Measurements from ENCODE around the gene CD320.
"Not testable (repeated sequence)": the region's sequence is repeated elsewhere in the genome, so short reads cannot be mapped to it uniquely, and the experiment has no call there.

Gene CD320

GRCh38 chr19:8304841-8305621 lies 3.1 kb downstream of the CD320 start:
- Mint-ChIP-seq H3K27ac (no peak overlapping the region), H3K9me3 (ENCODE audit: low read depth) (no peaks in the 10 kb centered on the region), H3K27me3 (no peaks in the 10 kb centered on the region), H3K36me3 (peaks cover 3% of the 10 kb centered on the region), H3K4me1 (ENCODE audit: low read depth) (peaks cover 30% of the 10 kb centered on the region), H3K4me3 (no peak overlapping the region)

GRCh38 chr19:8302734-8303133 lies 5.4 kb downstream of the CD320 start:
- Mint-ChIP-seq H3K27ac (no peak overlapping the region), H3K36me3 (peaks cover 3% of the 10 kb centered on the region), H3K27me3 (no peaks in the 10 kb centered on the region), H3K9me3 (ENCODE audit: low read depth) (no peaks in the 10 kb centered on the region), H3K4me3 (no peak overlapping the region), H3K4me1 (ENCODE audit: low read depth) (peaks cover 20% of the 10 kb centered on the region)

- no peaks in the 10 kb centered on the region for H3K9me3 Mint-ChIP-seq (ENCODE audit: low read depth)
- peaks cover 3% of the 10 kb centered on the region for H3K36me3 Mint-ChIP-seq
- no peak overlapping the region for H3K27ac Mint-ChIP-seq
- no peak overlapping the region for H3K4me3 Mint-ChIP-seq
- peaks cover 18% of the 10 kb centered on the region for H3K4me1 Mint-ChIP-seq (ENCODE audit: low read depth)
- no peaks in the 10 kb centered on the region for H3K27me3 Mint-ChIP-seq
Measured at GRCh38 chr19:8302357-8302691, 5.8 kb downstream of the CD320 start.

GRCh38 chr19:8291337-8291736 lies 16.8 kb downstream of the CD320 start:
- H3K4me3 Mint-ChIP-seq; H3K36me3 Mint-ChIP-seq; H3K27ac Mint-ChIP-seq; H3K9me3 Mint-ChIP-seq (ENCODE audit: low read depth); H3K4me1 Mint-ChIP-seq (ENCODE audit: low read depth); H3K27me3 Mint-ChIP-seq: not testable (repeated sequence)

- not testable (repeated sequence) for H3K27ac Mint-ChIP-seq; H3K9me3 Mint-ChIP-seq (ENCODE audit: low read depth); H3K4me3 Mint-ChIP-seq; H3K27me3 Mint-ChIP-seq; H3K4me1 Mint-ChIP-seq (ENCODE audit: low read depth); H3K36me3 Mint-ChIP-seq
Measured at GRCh38 chr19:8276508-8276907, 31.6 kb downstream of the CD320 start.

- H3K27ac Mint-ChIP-seq, result peak overlapping the region; percentile 96
- no peaks in the 10 kb centered on the region for H3K9me3 Mint-ChIP-seq (ENCODE audit: low read depth)
- H3K4me1 Mint-ChIP-seq (ENCODE audit: low read depth), result peaks cover 13% of the 10 kb centered on the region
- H3K4me3 Mint-ChIP-seq, result peak overlapping the region; percentile 88
- H3K27me3 Mint-ChIP-seq, result no peaks in the 10 kb centered on the region
- no peaks in the 10 kb centered on the region for H3K36me3 Mint-ChIP-seq
Measured at GRCh38 chr19:8269724-8270123, 38.4 kb downstream of the CD320 start.

- Mint-ChIP-seq H3K4me3 (no peak overlapping the region), H3K9me3 (ENCODE audit: low read depth) (no peaks in the 10 kb centered on the region), H3K27ac (no peak overlapping the region), H3K36me3 (no peaks in the 10 kb centered on the region), H3K27me3 (no peaks in the 10 kb centered on the region), H3K4me1 (ENCODE audit: low read depth) (peaks cover 12% of the 10 kb centered on the region)
Measured at GRCh38 chr19:8265872-8266271, 42.3 kb downstream of the CD320 start.

GRCh38 chr19:8264248-8264647 lies 43.9 kb downstream of the CD320 start:
- not testable (repeated sequence) for H3K27ac Mint-ChIP-seq; H3K9me3 Mint-ChIP-seq (ENCODE audit: low read depth); H3K4me3 Mint-ChIP-seq; H3K27me3 Mint-ChIP-seq; H3K36me3 Mint-ChIP-seq
- peaks cover 12% of the 10 kb centered on the region for H3K4me1 Mint-ChIP-seq (ENCODE audit: low read depth)

GRCh38 chr19:8262431-8262830 lies 45.7 kb downstream of the CD320 start:
- no peak overlapping the region for H3K27ac Mint-ChIP-seq
- no peaks in the 10 kb centered on the region for H3K36me3 Mint-ChIP-seq
- H3K4me3 Mint-ChIP-seq, result no peak overlapping the region
- no peaks in the 10 kb centered on the region for H3K27me3 Mint-ChIP-seq
- peaks cover 6% of the 10 kb centered on the region for H3K4me1 Mint-ChIP-seq (ENCODE audit: low read depth)
- no peaks in the 10 kb centered on the region for H3K9me3 Mint-ChIP-seq (ENCODE audit: low read depth)

GRCh38 chr19:8261881-8262280 lies 46.3 kb downstream of the CD320 start:
- Mint-ChIP-seq H3K27ac (no peak overlapping the region), H3K4me3 (no peak overlapping the region), H3K27me3 (no peaks in the 10 kb centered on the region), H3K36me3 (no peaks in the 10 kb centered on the region), H3K9me3 (ENCODE audit: low read depth) (no peaks in the 10 kb centered on the region), H3K4me1 (ENCODE audit: low read depth) (peaks cover 7% of the 10 kb centered on the region)

GRCh38 chr19:8261347-8261746 lies 46.8 kb downstream of the CD320 start:
- Mint-ChIP-seq H3K4me1 (ENCODE audit: low read depth) (peaks cover 7% of the 10 kb centered on the region), H3K27me3 (no peaks in the 10 kb centered on the region), H3K4me3 (no peak overlapping the region), H3K36me3 (no peaks in the 10 kb centered on the region), H3K27ac (no peak overlapping the region), H3K9me3 (ENCODE audit: low read depth) (no peaks in the 10 kb centered on the region)

- no peaks in the 10 kb centered on the region for H3K36me3 Mint-ChIP-seq
- no peak overlapping the region for H3K4me3 Mint-ChIP-seq
- H3K9me3 Mint-ChIP-seq (ENCODE audit: low read depth), result no peaks in the 10 kb centered on the region
- peak overlapping the region; percentile 5 for H3K27ac Mint-ChIP-seq
- H3K27me3 Mint-ChIP-seq, result no peaks in the 10 kb centered on the region
- peaks cover 10% of the 10 kb centered on the region for H3K4me1 Mint-ChIP-seq (ENCODE audit: low read depth)
Measured at GRCh38 chr19:8259922-8260247, 48.3 kb downstream of the CD320 start.

GRCh38 chr19:8259142-8259921 lies 48.8 kb downstream of the CD320 start:
- Mint-ChIP-seq H3K4me3 (no peak overlapping the region), H3K4me1 (ENCODE audit: low read depth) (peaks cover 10% of the 10 kb centered on the region), H3K27ac (peak overlapping the region; percentile 5), H3K36me3 (no peaks in the 10 kb centered on the region), H3K9me3 (ENCODE audit: low read depth) (no peaks in the 10 kb centered on the region), H3K27me3 (no peaks in the 10 kb centered on the region)

GRCh38 chr19:8257052-8257443 lies 51.1 kb downstream of the CD320 start:
- no peaks in the 10 kb centered on the region for H3K27me3 Mint-ChIP-seq
- H3K4me1 Mint-ChIP-seq (ENCODE audit: low read depth), result peaks cover 13% of the 10 kb centered on the region
- H3K9me3 Mint-ChIP-seq (ENCODE audit: low read depth), result no peaks in the 10 kb centered on the region
- no peak overlapping the region for H3K27ac Mint-ChIP-seq
- no peaks in the 10 kb centered on the region for H3K36me3 Mint-ChIP-seq
- H3K4me3 Mint-ChIP-seq, result no peak overlapping the region

- H3K27me3 Mint-ChIP-seq, result no peaks in the 10 kb centered on the region
- no peaks in the 10 kb centered on the region for H3K36me3 Mint-ChIP-seq
Measured at GRCh38 chr19:8256276-8257051, 51.7 kb downstream of the CD320 start.

More at GRCh38 chr19:8256276-8257051, 51.7 kb downstream of the CD320 start:
- H3K9me3 Mint-ChIP-seq (ENCODE audit: low read depth), result no peaks in the 10 kb centered on the region
- H3K27ac Mint-ChIP-seq, result no peak overlapping the region
- H3K4me3 Mint-ChIP-seq, result no peak overlapping the region
- peaks cover 13% of the 10 kb centered on the region for H3K4me1 Mint-ChIP-seq (ENCODE audit: low read depth)

All from activated naive CD8-positive, alpha-beta T cell (primary cell).